GM20000 (cell line): ENCODE results near the gene BCAP29.

Source experiments
- DNase-seq: peaks from one replicate; pipeline ENCODE4 v3.0.0; 2012; ENCODE audit warnings: low spot score
- TF ChIP-seq, protein P1 (sequence below): IDR thresholded peaks from 2 replicates; pipeline ENCODE4 v1.5.1; 2012; ENCODE audit warnings: mild to moderate bottlenecking, control low read depth; ENCODE audit errors: extremely low read depth, missing control alignments

BCAP29 gene

DNA sequence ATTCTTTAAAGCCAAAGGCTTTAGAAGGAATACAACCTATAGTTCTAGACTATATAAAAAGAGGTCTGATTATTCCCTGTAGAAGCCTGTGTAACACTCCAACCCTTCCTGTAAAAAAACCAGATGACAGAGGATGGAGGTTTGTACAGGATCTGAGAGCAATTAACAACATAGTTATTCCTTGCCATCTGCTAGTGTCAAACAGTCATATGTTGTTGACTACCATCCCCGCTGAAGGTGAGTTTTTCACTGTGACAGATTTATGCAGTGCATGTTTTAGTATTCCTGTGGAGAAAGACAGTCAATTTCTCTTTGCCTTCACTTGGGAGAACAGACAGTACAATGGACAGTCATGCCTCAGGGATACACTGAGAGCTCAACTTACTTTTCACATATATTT lies 61.6 kb downstream of the BCAP29 start:
- TF ChIP-seq, protein P1, sequence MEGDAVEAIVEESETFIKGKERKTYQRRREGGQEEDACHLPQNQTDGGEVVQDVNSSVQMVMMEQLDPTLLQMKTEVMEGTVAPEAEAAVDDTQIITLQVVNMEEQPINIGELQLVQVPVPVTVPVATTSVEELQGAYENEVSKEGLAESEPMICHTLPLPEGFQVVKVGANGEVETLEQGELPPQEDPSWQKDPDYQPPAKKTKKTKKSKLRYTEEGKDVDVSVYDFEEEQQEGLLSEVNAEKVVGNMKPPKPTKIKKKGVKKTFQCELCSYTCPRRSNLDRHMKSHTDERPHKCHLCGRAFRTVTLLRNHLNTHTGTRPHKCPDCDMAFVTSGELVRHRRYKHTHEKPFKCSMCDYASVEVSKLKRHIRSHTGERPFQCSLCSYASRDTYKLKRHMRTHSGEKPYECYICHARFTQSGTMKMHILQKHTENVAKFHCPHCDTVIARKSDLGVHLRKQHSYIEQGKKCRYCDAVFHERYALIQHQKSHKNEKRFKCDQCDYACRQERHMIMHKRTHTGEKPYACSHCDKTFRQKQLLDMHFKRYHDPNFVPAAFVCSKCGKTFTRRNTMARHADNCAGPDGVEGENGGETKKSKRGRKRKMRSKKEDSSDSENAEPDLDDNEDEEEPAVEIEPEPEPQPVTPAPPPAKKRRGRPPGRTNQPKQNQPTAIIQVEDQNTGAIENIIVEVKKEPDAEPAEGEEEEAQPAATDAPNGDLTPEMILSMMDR, result no peak
- no peak for DNase-seq

DNA sequence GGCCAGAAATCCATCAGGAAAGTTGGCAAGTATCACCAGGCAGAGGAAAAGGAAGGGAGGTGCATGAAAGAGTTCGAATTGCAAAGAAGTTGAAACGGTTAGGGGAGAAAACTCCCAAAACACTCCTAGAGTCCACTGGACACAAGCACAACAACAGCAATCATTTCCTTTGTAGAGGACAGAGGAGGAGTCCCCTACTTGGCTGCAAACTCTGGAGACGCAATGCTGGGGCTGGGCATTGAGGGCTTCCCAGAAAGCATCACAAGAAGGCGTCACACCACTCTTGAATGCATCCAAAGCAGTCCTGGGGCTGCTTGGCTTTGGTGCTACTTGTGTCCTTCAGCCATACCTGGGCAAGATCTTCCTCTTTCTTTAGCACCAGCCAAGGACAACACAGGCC lies 62.5 kb downstream of the BCAP29 start:
- TF ChIP-seq, protein P1, result no peak
- DNase-seq, result no peak

DNA sequence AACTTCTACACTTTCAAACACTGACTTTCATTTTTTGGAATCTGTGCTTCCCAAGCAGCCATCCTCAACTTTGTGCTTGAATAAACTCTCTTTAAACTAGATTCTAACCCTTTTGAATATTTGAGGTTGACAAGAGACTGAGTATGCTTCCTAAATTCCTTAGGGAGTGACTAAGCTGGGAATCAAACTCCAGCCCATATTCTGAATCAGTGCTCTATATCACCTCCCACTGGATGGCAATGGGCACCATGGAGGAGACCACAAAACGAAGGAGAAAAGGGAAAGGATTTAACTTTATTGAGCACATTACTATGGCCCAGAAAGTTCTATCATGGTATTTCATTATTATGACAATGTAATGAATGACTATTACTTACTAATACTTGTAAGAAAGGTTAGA lies 63.4 kb downstream of the BCAP29 start:
- DNase-seq, result no peak
- TF ChIP-seq, protein P1, result no peak

DNA sequence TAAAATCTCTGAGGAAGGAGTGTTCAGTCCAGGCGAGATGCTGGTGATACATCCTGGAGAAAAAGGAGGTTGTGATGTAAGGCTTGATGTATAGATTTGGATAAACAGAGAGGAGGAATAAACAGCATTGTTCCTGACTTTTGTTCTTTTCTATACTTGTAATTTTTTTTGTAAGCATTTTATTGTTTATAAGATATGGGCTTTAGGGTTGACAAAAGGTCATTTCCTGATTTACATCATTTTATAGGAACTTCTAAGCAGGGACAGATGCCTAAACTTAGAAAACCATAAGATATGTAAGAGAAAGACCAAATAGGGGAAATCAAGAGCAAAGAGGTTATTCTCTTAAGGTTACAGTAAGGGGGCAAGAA lies 63.9 kb downstream of the BCAP29 start:
- TF ChIP-seq, protein P1, result no peak
- DNase-seq, result no peak

DNA sequence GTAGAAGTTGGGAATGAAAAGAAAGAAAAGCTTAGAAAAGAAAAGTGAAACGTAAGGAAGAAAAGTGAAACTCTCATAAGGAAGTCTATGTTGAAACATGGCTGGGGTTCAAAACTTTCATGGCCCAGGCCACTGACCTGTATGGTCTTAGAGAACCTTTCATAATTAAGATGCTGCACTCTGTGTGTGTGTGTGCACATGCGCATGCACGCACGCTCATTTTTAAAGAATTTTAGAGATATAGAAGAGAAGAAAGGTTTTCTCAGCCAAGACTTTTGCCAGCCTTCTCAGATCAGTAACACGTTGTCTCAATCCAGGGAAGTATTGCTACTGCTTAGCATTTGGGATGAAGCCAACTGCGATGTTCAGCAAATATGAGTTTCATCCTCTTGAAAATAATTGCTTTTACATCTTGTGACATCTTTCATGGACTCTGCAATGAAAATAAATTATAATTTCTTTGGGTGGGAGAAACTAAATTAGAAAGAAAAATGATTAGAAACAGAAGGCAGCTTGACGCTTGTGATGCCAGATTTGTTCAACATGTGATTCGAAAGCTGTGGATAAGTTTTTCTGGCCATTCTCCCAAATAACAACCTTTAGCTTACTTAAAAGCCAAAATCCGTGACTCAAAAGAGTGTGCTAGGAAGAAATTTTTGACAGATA lies 64.4 kb downstream of the BCAP29 start:
- no peak for DNase-seq
- TF ChIP-seq, protein P1, result no peak

DNA sequence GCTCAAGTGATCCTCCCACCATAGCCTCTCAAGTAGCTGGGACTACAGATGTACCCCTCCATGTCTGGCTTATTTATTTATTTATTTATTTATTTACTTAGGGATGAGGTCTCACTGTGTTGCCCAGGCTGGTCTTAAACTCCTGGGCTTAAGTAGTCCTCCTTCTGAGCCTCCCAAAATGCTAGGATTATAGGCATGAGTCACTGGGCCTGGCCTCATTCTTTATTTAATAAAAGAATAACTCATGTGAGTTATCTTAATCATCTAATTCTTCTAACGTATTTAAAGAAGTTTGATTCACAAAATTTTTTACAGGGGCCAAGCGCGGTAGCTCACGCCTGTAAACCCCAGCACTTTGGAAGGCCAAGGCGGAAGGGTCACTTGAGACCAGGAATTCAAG lies 72.6 kb downstream of the BCAP29 start:
- DNase-seq, result no peak
- TF ChIP-seq, protein P1, result no peak

DNA sequence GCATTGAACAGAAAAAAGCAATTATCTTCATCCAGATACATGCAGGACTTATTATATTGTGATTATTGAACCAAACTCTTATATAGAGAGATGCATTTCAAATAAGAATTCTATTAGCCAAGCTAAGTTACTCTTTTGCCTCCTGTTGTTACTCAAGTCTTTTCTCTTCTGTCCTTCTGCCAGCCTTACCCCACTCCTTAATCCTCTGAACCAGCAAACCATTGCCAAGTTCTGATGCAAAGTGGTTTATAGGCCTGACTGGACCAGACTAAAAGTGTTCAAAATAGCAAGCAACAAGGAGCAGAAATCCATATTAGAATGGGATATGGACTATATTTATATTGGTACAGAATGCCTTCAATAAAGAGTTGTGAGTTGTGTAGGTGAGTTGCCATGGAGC lies 78.4 kb downstream of the BCAP29 start:
- no peak for DNase-seq
- TF ChIP-seq, protein P1, result no peak
